IPS DF 6.9 (cell line): Measurements from ENCODE around the gene RANGRF.
A peak's percentile ranks its signal among the peaks of the same experiment; 100 is the strongest.

ENCODE experiments used
- DNase-seq: peaks from one replicate; pipeline ENCODE4 v3.0.0-alpha.2; 2013; ENCODE audit warnings: low read depth, low spot score
- H3K27ac ChIP-seq: one replicate; pipeline ENCODE4 v1.5.1; 2013; ENCODE audit warnings: low read length, control low read depth
- H3K27me3 ChIP-seq: 2 replicates; pipeline ENCODE4 v1.6.1; 2013; ENCODE audit warnings: mild to moderate bottlenecking, low read length; ENCODE audit not compliant: control insufficient read depth, insufficient read depth
- H3K36me3 ChIP-seq: 2 replicates; pipeline ENCODE4 v1.6.1; 2013; ENCODE audit warnings: low read length; ENCODE audit not compliant: control insufficient read depth, insufficient read depth
- H3K4me1 ChIP-seq: 2 replicates; pipeline ENCODE4 v1.6.1; 2013; ENCODE audit warnings: low read length; ENCODE audit not compliant: control insufficient read depth, insufficient read depth
- H3K4me3 ChIP-seq: 2 replicates; pipeline ENCODE4 v1.5.1; 2013; ENCODE audit warnings: mild to moderate bottlenecking, low read length
- H3K9me3 ChIP-seq: 2 replicates; pipeline ENCODE4 v1.6.1; 2013; ENCODE audit warnings: low read length, inconsistent platforms; ENCODE audit not compliant: control insufficient read depth, insufficient read depth
- WGBS: extraction: QIAGEN DNeasy Blood & Tissue Kit; methylation state at CpG from one replicate; pipeline ENCODE4 v1.1.7; 2013; ENCODE audit warnings: mixed read lengths, missing lambda C conversion rate; ENCODE audit not compliant: insufficient read length, insufficient coverage; 5-methylcytosine and 5-hydroxymethylcytosine counted together

Gene RANGRF

GRCh38 chr17:8327303-8327649 is 38.8 kb downstream of the RANGRF start:
- no CpG with 5 or more reads among the region's 25 CpGs for WGBS
- Histone ChIP-seq H3K9me3 (no peaks in the 10 kb centered on the region), H3K27me3 (no peaks in the 10 kb centered on the region; the same call in 1 of the 2 replicates), H3K27ac (no peak overlapping the region), H3K4me3 (peak overlapping the region; percentile 50), H3K4me1 (peaks cover 2% of the 10 kb centered on the region; the same call in 1 of the 2 replicates), H3K36me3 (no peaks in the 10 kb centered on the region)
- no peak for DNase-seq

- H3K27ac ChIP-seq = no peak overlapping the region
- no peak for DNase-seq
- H3K4me3 ChIP-seq = no peak overlapping the region
- H3K9me3 ChIP-seq = no peaks in the 10 kb centered on the region
- peaks cover 2% of the 10 kb centered on the region; the same call in 1 of the 2 replicates for H3K4me1 ChIP-seq
- no peaks in the 10 kb centered on the region for H3K36me3 ChIP-seq
- WGBS = no CpG with 5 or more reads among the region's 2 CpGs
- H3K27me3 ChIP-seq = no peaks in the 10 kb centered on the region; the same call in 1 of the 2 replicates
Measured at GRCh38 chr17:8332128-8332527, 43.7 kb downstream of the RANGRF start.

GRCh38 chr17:8332688-8333087 is 44.2 kb downstream of the RANGRF start:
- Histone ChIP-seq H3K4me1 (no peaks in the 10 kb centered on the region), H3K27me3 (no peaks in the 10 kb centered on the region), H3K36me3 (no peaks in the 10 kb centered on the region), H3K4me3 (no peak overlapping the region), H3K27ac (no peak overlapping the region), H3K9me3 (no peaks in the 10 kb centered on the region)
- no CpG with 5 or more reads among the region's 5 CpGs for WGBS
- DNase-seq = no peak

- no CpG with 5 or more reads among the region's 4 CpGs for WGBS
- no peak for DNase-seq
- H3K27ac ChIP-seq = no peak overlapping the region
- H3K4me1 ChIP-seq = no peaks in the 10 kb centered on the region; the same call in 1 of the 2 replicates
- H3K4me3 ChIP-seq = no peak overlapping the region
- H3K9me3 ChIP-seq = no peaks in the 10 kb centered on the region
- H3K27me3 ChIP-seq = no peaks in the 10 kb centered on the region
- no peaks in the 10 kb centered on the region for H3K36me3 ChIP-seq
Measured at GRCh38 chr17:8333281-8333680, 44.8 kb downstream of the RANGRF start.

- Histone ChIP-seq H3K4me3 (no peak overlapping the region), H3K27me3 (no peaks in the 10 kb centered on the region), H3K27ac (no peak overlapping the region), H3K36me3 (no peaks in the 10 kb centered on the region), H3K4me1 (no peaks in the 10 kb centered on the region; the same call in 1 of the 2 replicates), H3K9me3 (no peaks in the 10 kb centered on the region)
- WGBS = no CpG with 5 or more reads among the region's 11 CpGs
- no peak for DNase-seq
Measured at GRCh38 chr17:8337802-8338752, 49.6 kb downstream of the RANGRF start.

- WGBS = no CpG with 5 or more reads among the region's 5 CpGs
- Histone ChIP-seq H3K4me1 (no peaks in the 10 kb centered on the region; the same call in 1 of the 2 replicates), H3K36me3 (no peaks in the 10 kb centered on the region), H3K27me3 (no peaks in the 10 kb centered on the region), H3K27ac (no peak overlapping the region), H3K4me3 (no peak overlapping the region), H3K9me3 (no peaks in the 10 kb centered on the region)
- no peak for DNase-seq
Measured at GRCh38 chr17:8338753-8339140, 50.3 kb downstream of the RANGRF start.

- Histone ChIP-seq H3K27ac (no peak within 1 kb of the TSS), H3K4me3 (no peak within 1 kb of the TSS), H3K36me3 (no peaks in the 10 kb centered on the region), H3K27me3 (no peaks in the 10 kb centered on the region), H3K9me3 (no peaks in the 10 kb centered on the region), H3K4me1 (no peaks in the 10 kb centered on the region; the same call in 1 of the 2 replicates)
- no CpG with 5 or more reads among the region's 2 CpGs for WGBS
- DNase-seq = no peak
Measured at GRCh38 chr17:8339540-8339939, 51.1 kb downstream of the RANGRF start, which contains the start of gene ODF4. ODF4 (plus strand) TSS chr17:8339840; CDS start chr17:8340052, 212 bp downstream.
